Uterus (tissue), 2 donors: ENCODE measurements around the gene RGS9.

Source experiments
- CTCF ChIP-seq, 4 experiments: fragments of 200-600 bp in 2 of 4; fragments of 450-650 bp in 2 of 4; sonication (generic) in 2 of 4; IDR thresholded peaks; one replicate each; pipeline ENCODE4 v1.5.1; 2016 to 2019; ENCODE audit warnings: antibody characterized with exemption in 4 of 4, mild to moderate bottlenecking in 2 of 4, moderate library complexity in 1 of 4
- POLR2A ChIP-seq, 2 donors: fragments of 450-650 bp; IDR thresholded peaks; one replicate each; pipeline ENCODE4 v1.6.1; 2016; ENCODE audit warnings: antibody characterized with exemption in 2 of 2, mild to moderate bottlenecking in 1 of 2, moderate library complexity in 1 of 2

DNA sequence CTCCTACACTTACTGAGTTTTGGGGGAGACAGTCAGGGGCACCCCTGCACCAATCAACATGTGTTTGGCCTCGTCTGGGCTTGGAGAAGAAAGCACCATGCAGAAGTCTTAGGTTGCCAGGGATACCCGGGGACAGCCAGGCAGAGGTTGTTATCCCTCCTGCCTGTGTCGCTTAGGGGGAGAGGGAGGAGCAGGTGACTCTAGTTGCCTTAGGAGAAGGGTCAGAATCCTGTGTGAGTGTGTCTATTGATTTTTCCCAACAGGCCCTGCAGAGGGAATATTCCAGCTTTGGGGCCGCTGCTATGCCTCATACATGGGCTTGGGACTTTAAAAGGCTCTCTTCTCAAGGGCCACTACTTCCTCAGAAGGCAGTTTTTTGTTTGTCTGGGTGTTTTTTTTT lies 89.1 kb downstream of the RGS9 start:
- no peak for TF ChIP-seq CTCF (IDR thresholded peaks at IDR 0.05)
- TF ChIP-seq POLR2A (IDR thresholded peaks at IDR 0.05) = no peak
